SK-N-SH (cell line): Measurements from ENCODE around the gene YARS1.

Experiments used
- CTCF ChIP-seq: fragments of 200-600 bp; sonication (generic); IDR thresholded peaks from 2 replicates; pipeline ENCODE4 v1.6.1; 2017; ENCODE audit warnings: antibody characterized with exemption, mild to moderate bottlenecking, moderate library complexity
- EZH2phosphoT487 ChIP-seq: fragments of 200-600 bp; sonication (generic); IDR thresholded peaks from 2 replicates; pipeline ENCODE4 v1.6.1; 2017; ENCODE audit warnings: low read depth, mixed run types, mild to moderate bottlenecking, antibody characterized with exemption, moderate library complexity, borderline replicate concordance
- FOXJ3 ChIP-seq: sonication (generic); formaldehyde crosslinking; IDR thresholded peaks from 2 replicates; pipeline ENCODE4 v1.5.1; 2020; ENCODE audit warnings: mild to moderate bottlenecking, missing genetic modification reagents
- GABPA ChIP-seq: IDR thresholded peaks from 2 replicates; pipeline ENCODE4 v1.4.0; 2012; ENCODE audit warnings: low read depth, mild to moderate bottlenecking
- MAX ChIP-seq: IDR thresholded peaks from 2 replicates; pipeline ENCODE4 v1.4.0; 2012; ENCODE audit warnings: low read depth
- MXI1 ChIP-seq: IDR thresholded peaks from 2 replicates; pipeline ENCODE4 v1.6.1; 2012; ENCODE audit warnings: mild to moderate bottlenecking, low read depth, low read length, improper control_type of control experiment
- POLR2AphosphoS5 ChIP-seq: IDR thresholded peaks from 2 replicates; pipeline ENCODE4 v1.6.1; 2012; ENCODE audit warnings: low read depth, low read length
- TCF12 ChIP-seq: IDR thresholded peaks from 2 replicates; pipeline ENCODE4 v1.4.0; 2012
- USF1 ChIP-seq: IDR thresholded peaks from 2 replicates; pipeline ENCODE4 v1.4.0; 2012; ENCODE audit warnings: low read depth, borderline replicate concordance
- TF ChIP-seq, protein P1 (sequence below): IDR thresholded peaks from 2 replicates; pipeline ENCODE4 v1.6.1; 2012; ENCODE audit warnings: mild to moderate bottlenecking, low read depth, low read length, moderate library complexity

DNA sequence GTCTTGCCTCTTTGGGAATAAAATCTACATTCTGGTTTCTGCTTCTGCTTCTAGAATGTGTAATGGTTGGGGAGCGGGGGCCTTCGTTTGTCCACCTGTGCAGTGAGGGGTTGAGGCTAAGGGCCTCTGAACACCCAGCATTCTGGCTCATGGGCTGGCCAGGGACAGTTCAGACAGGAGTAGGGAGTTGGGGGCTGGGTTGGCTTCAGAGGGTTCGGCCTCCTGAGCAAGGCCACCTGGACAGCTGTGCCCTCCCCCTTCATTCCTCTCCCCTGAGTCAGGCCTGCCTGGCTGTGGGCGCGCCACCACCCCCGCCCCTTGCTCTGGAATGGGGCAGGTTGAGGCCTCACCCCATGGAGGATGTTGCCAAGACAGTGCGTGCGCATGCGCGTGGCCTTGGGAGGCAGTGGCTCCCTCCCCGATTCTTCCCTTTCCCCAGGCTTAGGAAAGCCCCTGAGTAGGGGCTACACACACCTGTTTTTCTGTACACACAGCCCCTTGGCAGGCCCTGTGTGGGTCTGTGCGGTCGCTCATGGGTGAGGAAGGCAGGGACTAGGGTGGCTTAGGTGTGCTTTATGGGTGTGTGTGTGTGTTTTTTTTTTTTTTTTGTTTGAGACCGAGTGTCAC is 57.0 kb downstream of the YARS1 start:
- TF ChIP-seq POLR2AphosphoS5 (no peak), CTCF (no peak), FOXJ3 (no peak), MXI1 (no peak), MAX (no peak), GABPA (no peak), USF1 (no peak), EZH2phosphoT487 (no peak), TCF12 (no peak)
- TF ChIP-seq, protein P1, sequence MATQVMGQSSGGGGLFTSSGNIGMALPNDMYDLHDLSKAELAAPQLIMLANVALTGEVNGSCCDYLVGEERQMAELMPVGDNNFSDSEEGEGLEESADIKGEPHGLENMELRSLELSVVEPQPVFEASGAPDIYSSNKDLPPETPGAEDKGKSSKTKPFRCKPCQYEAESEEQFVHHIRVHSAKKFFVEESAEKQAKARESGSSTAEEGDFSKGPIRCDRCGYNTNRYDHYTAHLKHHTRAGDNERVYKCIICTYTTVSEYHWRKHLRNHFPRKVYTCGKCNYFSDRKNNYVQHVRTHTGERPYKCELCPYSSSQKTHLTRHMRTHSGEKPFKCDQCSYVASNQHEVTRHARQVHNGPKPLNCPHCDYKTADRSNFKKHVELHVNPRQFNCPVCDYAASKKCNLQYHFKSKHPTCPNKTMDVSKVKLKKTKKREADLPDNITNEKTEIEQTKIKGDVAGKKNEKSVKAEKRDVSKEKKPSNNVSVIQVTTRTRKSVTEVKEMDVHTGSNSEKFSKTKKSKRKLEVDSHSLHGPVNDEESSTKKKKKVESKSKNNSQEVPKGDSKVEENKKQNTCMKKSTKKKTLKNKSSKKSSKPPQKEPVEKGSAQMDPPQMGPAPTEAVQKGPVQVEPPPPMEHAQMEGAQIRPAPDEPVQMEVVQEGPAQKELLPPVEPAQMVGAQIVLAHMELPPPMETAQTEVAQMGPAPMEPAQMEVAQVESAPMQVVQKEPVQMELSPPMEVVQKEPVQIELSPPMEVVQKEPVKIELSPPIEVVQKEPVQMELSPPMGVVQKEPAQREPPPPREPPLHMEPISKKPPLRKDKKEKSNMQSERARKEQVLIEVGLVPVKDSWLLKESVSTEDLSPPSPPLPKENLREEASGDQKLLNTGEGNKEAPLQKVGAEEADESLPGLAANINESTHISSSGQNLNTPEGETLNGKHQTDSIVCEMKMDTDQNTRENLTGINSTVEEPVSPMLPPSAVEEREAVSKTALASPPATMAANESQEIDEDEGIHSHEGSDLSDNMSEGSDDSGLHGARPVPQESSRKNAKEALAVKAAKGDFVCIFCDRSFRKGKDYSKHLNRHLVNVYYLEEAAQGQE: no peak
